ENCODE data around the gene RENBP.

Gene RENBP

GRCh38 chrX:153947009-153947769 lies 2.7 kb upstream of the RENBP start (continued):
- TF ChIP-seq, protein P1, sequence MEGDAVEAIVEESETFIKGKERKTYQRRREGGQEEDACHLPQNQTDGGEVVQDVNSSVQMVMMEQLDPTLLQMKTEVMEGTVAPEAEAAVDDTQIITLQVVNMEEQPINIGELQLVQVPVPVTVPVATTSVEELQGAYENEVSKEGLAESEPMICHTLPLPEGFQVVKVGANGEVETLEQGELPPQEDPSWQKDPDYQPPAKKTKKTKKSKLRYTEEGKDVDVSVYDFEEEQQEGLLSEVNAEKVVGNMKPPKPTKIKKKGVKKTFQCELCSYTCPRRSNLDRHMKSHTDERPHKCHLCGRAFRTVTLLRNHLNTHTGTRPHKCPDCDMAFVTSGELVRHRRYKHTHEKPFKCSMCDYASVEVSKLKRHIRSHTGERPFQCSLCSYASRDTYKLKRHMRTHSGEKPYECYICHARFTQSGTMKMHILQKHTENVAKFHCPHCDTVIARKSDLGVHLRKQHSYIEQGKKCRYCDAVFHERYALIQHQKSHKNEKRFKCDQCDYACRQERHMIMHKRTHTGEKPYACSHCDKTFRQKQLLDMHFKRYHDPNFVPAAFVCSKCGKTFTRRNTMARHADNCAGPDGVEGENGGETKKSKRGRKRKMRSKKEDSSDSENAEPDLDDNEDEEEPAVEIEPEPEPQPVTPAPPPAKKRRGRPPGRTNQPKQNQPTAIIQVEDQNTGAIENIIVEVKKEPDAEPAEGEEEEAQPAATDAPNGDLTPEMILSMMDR (tag by site-specific recombination; IDR thresholded peaks at IDR 0.05), result peak; percentile 96
- TF ChIP-seq ZNF629 (tag by site-specific recombination; IDR thresholded peaks at IDR 0.05) (peak; percentile 50), ZNF654 (tag by site-specific recombination; IDR thresholded peaks at IDR 0.05; ENCODE audit: low read depth) (peak; percentile 89), EGR2 (tag by site-specific recombination; IDR thresholded peaks at IDR 0.05; ENCODE audit: low read depth) (0 out of 2 replicates have a peak, but pooled peaks have one; percentile 6)
- TF ChIP-seq, protein P2, sequence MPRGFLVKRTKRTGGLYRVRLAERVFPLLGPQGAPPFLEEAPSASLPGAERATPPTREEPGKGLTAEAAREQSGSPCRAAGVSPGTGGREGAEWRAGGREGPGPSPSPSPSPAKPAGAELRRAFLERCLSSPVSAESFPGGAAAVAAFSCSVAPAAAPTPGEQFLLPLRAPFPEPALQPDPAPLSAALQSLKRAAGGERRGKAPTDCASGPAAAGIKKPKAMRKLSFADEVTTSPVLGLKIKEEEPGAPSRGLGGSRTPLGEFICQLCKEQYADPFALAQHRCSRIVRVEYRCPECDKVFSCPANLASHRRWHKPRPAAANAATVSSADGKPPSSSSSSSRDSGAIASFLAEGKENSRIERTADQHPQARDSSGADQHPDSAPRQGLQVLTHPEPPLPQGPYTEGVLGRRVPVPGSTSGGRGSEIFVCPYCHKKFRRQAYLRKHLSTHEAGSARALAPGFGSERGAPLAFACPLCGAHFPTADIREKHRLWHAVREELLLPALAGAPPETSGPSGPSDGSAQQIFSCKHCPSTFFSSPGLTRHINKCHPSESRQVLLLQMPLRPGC (tag by site-specific recombination; IDR thresholded peaks at IDR 0.05), result peak; percentile 28; the same call in 1 of the 2 replicates

DNA sequence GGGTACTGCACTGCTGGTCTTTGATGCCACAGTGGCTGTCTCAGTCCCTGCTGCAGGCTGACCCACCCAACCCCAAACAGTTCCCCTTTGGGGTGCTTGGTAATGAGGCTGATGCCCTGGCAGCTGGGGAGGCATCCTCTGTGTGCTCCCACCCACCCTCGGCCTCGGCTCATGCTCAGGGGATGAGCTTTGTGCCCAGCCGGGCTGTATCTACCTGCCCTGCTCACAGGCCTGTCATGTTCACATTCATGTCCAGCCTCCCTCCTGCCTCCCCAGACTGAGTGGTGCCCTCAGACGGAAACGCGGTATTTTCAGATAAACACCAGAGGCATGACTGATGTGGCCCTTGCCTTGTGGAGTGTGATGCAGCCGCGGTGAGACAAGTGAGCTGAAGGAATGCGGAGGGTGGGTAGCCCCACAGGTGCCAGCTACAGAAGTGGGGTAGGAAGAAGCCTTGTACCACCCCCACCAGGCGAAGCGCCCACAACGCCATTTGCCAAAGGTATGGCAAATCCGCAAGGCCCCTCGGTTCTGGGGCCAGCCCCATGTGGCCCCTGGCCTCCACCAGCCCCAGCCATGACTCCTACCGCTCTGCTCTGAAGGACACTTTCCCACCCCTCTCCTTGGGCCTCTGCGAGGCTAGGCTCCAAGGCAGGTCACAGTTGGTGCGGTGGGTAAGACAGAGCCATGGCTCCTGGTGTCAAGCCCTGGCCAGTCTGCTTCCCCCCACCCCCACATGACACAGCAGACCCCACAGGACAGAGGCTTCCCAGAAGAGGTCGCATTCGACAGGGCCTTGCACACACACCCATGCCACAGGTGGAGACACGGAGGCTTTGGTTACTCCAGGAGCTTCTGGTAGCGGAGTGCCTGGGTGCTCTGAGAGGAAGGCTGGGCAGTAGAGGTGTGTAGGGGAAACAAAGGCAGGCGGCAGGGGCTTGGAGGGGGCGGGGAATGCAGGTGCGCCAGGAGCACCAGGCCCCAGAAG lies 1.8 kb upstream of the RENBP start:
- Histone ChIP-seq H3K36me3 (ENCODE audit: control insufficient read depth in 2 of 2, insufficient read depth in 1 of 2, low read length in 2 of 2) (peaks cover 23 to 36% of the 10 kb centered on the region in 2 experiments; a peak in 2 of 3 replicates), H3K4me1 (ENCODE audit: control insufficient read depth, insufficient read depth, low read length) (no peaks in the 10 kb centered on the region; the same call in 1 of the 2 replicates), H3K9me3 (ENCODE audit: control insufficient read depth, insufficient read depth, low read depth, low read length) (no peaks in the 10 kb centered on the region), H3K4me3 (ENCODE audit: low read depth, low read length) (no peak overlapping the region), H3K27ac (ENCODE audit: extremely low read depth, low read depth, low read length) (no peak overlapping the region)
- CTCF ChIA-PET, result interaction anchor here (0.6 to 10.9 kb wide), 29 partner anchors 10 to 994 kb away, joined by 3 to 267 read pairs (median 4); partner anchors contain the start of genes ARHGAP4, HCFC1, NAA10 and PLXNB3
- POLR2A ChIA-PET, result interaction anchor here (0.9 to 3.0 kb wide), 8 partner anchors 9 to 25 kb away, joined by 3 to 38 read pairs (median 7); partner anchors contain the start of genes HCFC1 and NAA10
- TF ChIP-seq ZNF146 (tag by site-specific recombination; IDR thresholded peaks at IDR 0.05), result no peak
- TF ChIP-seq ZNF10 (tag by site-specific recombination; IDR thresholded peaks at IDR 0.05), result peak; percentile 64; the same call in 1 of the 2 replicates
- no peak for TF ChIP-seq ZNF114 (tag by site-specific recombination; IDR thresholded peaks at IDR 0.05)
- TF ChIP-seq ZNF362 (tag by site-specific recombination; IDR thresholded peaks at IDR 0.05), result no peak
- TF ChIP-seq ZNF544 (tag by site-specific recombination; IDR thresholded peaks at IDR 0.05), result no peak
- TF ChIP-seq, protein P3, sequence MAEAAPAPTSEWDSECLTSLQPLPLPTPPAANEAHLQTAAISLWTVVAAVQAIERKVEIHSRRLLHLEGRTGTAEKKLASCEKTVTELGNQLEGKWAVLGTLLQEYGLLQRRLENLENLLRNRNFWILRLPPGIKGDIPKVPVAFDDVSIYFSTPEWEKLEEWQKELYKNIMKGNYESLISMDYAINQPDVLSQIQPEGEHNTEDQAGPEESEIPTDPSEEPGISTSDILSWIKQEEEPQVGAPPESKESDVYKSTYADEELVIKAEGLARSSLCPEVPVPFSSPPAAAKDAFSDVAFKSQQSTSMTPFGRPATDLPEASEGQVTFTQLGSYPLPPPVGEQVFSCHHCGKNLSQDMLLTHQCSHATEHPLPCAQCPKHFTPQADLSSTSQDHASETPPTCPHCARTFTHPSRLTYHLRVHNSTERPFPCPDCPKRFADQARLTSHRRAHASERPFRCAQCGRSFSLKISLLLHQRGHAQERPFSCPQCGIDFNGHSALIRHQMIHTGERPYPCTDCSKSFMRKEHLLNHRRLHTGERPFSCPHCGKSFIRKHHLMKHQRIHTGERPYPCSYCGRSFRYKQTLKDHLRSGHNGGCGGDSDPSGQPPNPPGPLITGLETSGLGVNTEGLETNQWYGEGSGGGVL (tag by site-specific recombination; IDR thresholded peaks at IDR 0.05), result no peak
- TF ChIP-seq ZNF266 (tag by site-specific recombination; IDR thresholded peaks at IDR 0.05; ENCODE audit: low read depth), result no peak
- no peak for TF ChIP-seq ZNF324 (tag by site-specific recombination; IDR thresholded peaks at IDR 0.05)
- no peak for TF ChIP-seq ZNF624 (tag by site-specific recombination; IDR thresholded peaks at IDR 0.05)
- TF ChIP-seq SCRT1 (tag by site-specific recombination; IDR thresholded peaks at IDR 0.05; ENCODE audit: borderline replicate concordance), result peak; percentile 79; the same call in 1 of the 2 replicates
- no peak for TF ChIP-seq ZBTB49 (tag by site-specific recombination; IDR thresholded peaks at IDR 0.05; ENCODE audit: low read depth)
- no peak for TF ChIP-seq ZSCAN16 (tag by site-specific recombination; IDR thresholded peaks at IDR 0.05)
- TF ChIP-seq ZNF175 (tag by site-specific recombination; IDR thresholded peaks at IDR 0.05), result no peak
- TF ChIP-seq SCRT2 (tag by site-specific recombination; IDR thresholded peaks at IDR 0.05), result peak; percentile 69
- TF ChIP-seq ZNF600 (tag by site-specific recombination; IDR thresholded peaks at IDR 0.05), result no peak
- TF ChIP-seq, protein P4, sequence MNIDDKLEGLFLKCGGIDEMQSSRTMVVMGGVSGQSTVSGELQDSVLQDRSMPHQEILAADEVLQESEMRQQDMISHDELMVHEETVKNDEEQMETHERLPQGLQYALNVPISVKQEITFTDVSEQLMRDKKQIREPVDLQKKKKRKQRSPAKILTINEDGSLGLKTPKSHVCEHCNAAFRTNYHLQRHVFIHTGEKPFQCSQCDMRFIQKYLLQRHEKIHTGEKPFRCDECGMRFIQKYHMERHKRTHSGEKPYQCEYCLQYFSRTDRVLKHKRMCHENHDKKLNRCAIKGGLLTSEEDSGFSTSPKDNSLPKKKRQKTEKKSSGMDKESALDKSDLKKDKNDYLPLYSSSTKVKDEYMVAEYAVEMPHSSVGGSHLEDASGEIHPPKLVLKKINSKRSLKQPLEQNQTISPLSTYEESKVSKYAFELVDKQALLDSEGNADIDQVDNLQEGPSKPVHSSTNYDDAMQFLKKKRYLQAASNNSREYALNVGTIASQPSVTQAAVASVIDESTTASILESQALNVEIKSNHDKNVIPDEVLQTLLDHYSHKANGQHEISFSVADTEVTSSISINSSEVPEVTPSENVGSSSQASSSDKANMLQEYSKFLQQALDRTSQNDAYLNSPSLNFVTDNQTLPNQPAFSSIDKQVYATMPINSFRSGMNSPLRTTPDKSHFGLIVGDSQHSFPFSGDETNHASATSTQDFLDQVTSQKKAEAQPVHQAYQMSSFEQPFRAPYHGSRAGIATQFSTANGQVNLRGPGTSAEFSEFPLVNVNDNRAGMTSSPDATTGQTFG (tag by site-specific recombination; IDR thresholded peaks at IDR 0.05; ENCODE audit: borderline replicate concordance), result no peak
